GM18951 (cell line): ENCODE data around the gene SORCS3.
"Not testable (repeated sequence)": the region's sequence is repeated elsewhere in the genome, so short reads cannot be mapped to it uniquely, and the experiment has no call there.

ENCODE experiments used
- POLR2A ChIP-seq: IDR thresholded peaks from 4 replicates; pipeline ENCODE4 v1.6.1; 2011; ENCODE audit warnings: mild to moderate bottlenecking; ENCODE audit not compliant: insufficient read length, insufficient read depth; ENCODE audit errors: extremely low read depth
- in situ Hi-C: fragments of 300-500 bp; cut with MboI; formaldehyde crosslinking; loops from one replicate; pipeline ENCODE4 v1.12.0; 2022; ENCODE audit warnings: low sequenced_read_pairs, mixed read lengths, inconsistent platforms; ENCODE audit not compliant: unreplicated experiment

Gene SORCS3

GRCh38 chr10:104689105-104689504 is 48.0 kb downstream of the SORCS3 start:
- no peak for TF ChIP-seq POLR2A
- in situ Hi-C loops = no loop called here

GRCh38 chr10:104689547-104689946 is 48.5 kb downstream of the SORCS3 start:
- no peak for TF ChIP-seq POLR2A
- in situ Hi-C loops = no loop called here

DNA sequence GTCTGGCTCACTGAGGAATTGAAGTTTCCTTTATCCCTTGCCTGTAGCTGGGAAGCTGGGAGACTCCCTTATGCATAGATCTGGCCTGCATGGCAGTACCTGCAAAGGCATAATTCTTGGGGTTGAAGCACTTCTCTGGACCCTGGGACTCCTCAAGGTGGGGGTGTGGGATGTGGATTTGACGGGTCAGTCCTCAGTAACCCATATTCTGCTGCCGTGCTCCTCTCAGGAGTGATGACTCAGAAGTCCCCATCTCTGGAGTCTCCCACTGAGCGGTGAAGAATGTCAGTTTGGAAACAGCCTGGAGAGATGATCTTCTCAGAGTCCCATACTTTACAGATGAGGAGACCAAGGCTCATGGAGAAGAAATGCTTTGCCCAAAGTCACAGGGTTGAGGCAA is 49.0 kb downstream of the SORCS3 start:
- TF ChIP-seq POLR2A = no peak

DNA sequence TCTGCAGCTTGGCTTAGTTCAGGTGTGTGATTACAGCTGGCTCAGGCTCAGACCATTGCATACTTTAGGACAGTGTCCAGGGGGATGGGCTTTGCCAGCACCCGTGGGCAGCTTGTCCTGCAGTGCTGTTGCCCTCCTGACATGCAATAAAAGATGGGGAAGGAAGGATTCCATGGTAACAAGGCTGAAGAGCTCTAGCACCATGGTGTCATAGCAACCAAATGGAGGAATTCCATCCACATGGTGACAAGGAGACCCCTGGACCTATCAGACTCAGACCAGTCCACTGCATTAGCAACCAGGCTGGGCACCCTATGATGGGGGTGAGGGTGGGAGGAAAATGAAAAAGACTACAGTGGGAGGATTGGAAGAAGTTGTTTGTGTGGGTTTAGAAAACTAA is 49.9 kb downstream of the SORCS3 start:
- in situ Hi-C loops = no loop called here
- no peak for TF ChIP-seq POLR2A

More for the DNA sequence above, 49.0 kb downstream of the SORCS3 start:
- in situ Hi-C loops = no loop called here

DNA sequence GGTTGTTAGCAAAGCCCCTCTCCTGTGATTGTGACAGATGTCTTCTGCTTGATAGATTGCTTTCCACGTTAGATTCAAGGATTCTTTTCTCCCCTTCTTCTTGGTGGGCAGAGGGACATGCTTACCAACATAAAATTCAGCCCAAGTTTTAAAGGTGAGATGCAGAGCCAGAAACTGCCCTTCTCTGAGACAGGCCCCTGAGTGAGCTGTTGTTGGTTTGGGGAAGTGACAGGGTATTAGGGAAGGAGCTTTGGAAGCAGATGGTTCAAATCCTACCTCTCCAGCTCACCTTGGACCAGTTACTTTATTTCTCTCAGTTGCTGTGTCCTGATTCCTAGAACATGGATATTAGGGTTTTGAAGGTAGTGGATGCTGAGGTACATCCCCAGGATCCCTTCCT is 53.0 kb downstream of the SORCS3 start:
- TF ChIP-seq POLR2A = no peak
- in situ Hi-C loops = no loop called here

DNA sequence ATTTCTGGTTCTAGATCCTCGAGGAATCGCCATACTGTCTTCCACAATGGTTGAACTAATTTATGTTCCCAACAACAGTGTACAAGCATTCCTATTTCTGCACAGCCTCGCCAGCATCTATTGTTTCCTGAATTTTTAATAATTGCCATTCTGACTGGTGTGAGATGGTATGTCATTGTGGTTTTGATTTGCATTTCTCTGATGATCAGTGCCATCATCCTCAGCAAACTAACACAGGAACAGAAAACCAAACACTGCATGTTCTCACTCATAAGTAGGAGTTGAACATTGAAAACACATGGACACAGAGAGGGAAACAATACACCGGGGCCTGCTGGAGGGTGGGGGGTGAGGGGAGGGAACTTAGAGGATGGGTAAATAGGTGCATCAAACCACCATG is 62.2 kb downstream of the SORCS3 start:
- in situ Hi-C loops = not testable (repeated sequence)

GRCh38 chr10:104706886-104707285 is 65.8 kb downstream of the SORCS3 start:
- TF ChIP-seq POLR2A = no peak
- in situ Hi-C loops = no loop called here

GRCh38 chr10:104707602-104708459 is 66.7 kb downstream of the SORCS3 start:
- TF ChIP-seq POLR2A = no peak
- in situ Hi-C loops = no loop called here

GRCh38 chr10:104711302-104711721 is 70.2 kb downstream of the SORCS3 start:
- in situ Hi-C loops = no loop called here

GRCh38 chr10:104730593-104730992 is 89.5 kb downstream of the SORCS3 start:
- in situ Hi-C loops = not testable (repeated sequence)

More at GRCh38 chr10:104711302-104711721, 70.2 kb downstream of the SORCS3 start:
- no peak for TF ChIP-seq POLR2A

DNA sequence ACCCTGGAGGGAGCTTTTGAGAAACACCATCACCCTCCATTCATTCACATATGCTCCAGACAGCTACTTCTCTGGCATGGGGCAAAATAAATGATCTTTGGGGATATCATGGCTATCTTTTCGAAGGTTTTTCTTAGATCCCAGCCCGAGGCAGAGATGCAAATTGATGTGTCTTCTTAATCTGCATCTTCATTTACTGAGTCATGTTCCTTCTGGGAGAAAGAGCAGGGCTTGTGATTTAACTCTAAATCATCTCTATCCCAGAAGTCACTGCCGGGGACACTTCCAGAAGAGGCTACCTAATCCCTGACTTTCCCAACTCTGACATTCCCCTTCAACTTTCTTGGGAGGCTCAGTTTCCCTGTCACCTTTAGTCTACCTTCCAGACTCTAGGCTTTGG is 90.1 kb downstream of the SORCS3 start:
- in situ Hi-C loops = no loop called here
- TF ChIP-seq POLR2A = no peak

- TF ChIP-seq POLR2A = no peak
- in situ Hi-C loops = no loop called here
Observed at GRCh38 chr10:104732222-104732621, 91.1 kb downstream of the SORCS3 start.

GRCh38 chr10:104734433-104734832 is 93.3 kb downstream of the SORCS3 start:
- in situ Hi-C loops = no loop called here
- TF ChIP-seq POLR2A = no peak

DNA sequence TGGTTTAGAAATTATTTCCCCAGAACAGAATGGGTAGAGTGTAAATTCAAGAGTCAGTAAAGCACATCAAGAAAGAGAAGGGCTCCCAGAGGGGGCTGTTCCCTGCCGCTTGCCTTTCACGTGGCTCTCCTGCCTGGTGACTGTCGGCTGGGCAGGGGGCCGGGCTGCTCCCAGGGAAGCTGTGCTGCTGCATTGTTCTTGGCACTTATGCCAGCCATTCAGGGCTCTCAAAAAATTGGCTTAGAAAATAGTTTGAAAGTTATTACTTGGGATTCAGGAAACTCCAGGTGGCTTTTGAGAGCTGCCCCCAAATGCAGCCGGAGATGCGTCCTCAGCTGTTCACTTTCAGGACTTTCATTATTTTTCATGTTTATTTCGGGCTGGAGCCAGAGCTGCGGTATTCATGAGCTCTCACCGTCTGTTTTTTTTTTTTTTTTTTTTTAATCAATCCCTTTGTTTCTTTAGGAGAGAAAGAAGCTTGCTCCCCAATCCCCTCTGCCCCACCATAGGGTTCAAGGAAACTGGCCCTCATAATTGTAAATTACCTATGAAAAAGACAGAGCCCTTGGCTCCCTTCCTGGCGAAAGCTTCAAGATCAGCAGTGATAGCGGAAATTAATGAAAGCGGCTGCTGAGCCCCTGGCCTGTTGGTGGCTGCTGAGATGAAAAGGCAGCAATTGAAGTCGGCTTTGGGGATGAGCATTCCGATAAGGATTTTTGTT is 94.1 kb downstream of the SORCS3 start:
- TF ChIP-seq POLR2A = no peak
- in situ Hi-C loops = no loop called here
